ENCODE results near the gene SLC18A2. TPM values are rescaled to one million over a fixed set of nuclear protein-coding genes. Genes with fewer than 3 reads are reported as not detected.
"Not testable (repeated sequence)": the region's sequence is repeated elsewhere in the genome, so short reads cannot be mapped to it uniquely, and the experiment has no call there.

SLC18A2 gene
- polyA plus RNA-seq, 2 of the 4 experiments (the other 2 are of a cell fraction), result 0.03 to 0.09 TPM

- WGBS (ENCODE audit: missing lambda C conversion rate), result 94% methylated on average over 3 of the region's 3 CpGs
- not testable (repeated sequence) for DNase-seq (ENCODE audit: low read depth in 1 of 2, low spot score in 1 of 2)
- CTCF ChIA-PET, result interaction anchor here (1.2 to 1.9 kb wide), 2 partner anchors 15 to 87 kb away, joined by 6 to 7 read pairs; no protein-coding TSS in a partner anchor
These were observed 62.5 kb downstream of the SLC18A2 start for GRCh38 chr10:117303451-117303850.

DNA sequence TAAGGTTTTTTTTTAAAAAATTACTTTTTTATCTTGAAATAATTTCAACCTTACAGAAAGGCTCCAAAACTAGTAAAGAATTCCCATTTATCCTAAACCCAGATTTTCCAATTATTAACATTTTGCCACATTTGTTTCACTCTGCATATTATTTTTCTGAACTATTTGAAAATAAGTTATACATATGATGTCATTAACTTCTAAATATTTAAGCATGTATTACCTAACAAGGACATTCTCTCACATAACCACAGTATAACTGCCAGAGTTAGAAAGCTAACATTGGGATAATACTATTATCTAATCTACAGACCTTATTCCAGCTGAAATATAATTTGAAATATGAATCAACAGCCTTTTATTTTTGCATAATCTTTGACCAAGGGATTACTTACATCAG, 65.8 kb downstream of the SLC18A2 start:
- no peak for ATAC-seq
- TF ChIP-seq EHMT2 (IDR thresholded peaks at IDR 0.05; ENCODE audit: low read depth), result no peak
- no peak for TF ChIP-seq MYC (IDR thresholded peaks at IDR 0.05; ENCODE audit: borderline replicate concordance, low read length)
- no peak for TF ChIP-seq HEYL (CRISPR knock-in tag; IDR thresholded peaks at IDR 0.05)
- no peak for TF ChIP-seq MAZ (IDR thresholded peaks at IDR 0.05; ENCODE audit: borderline replicate concordance, low read depth, low read length)
- TF ChIP-seq, protein P1, sequence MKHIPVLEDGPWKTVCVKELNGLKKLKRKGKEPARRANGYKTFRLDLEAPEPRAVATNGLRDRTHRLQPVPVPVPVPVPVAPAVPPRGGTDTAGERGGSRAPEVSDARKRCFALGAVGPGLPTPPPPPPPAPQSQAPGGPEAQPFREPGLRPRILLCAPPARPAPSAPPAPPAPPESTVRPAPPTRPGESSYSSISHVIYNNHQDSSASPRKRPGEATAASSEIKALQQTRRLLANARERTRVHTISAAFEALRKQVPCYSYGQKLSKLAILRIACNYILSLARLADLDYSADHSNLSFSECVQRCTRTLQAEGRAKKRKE (CRISPR knock-in tag; IDR thresholded peaks at IDR 0.05; ENCODE audit: low read depth), result no peak
- TF ChIP-seq, protein P2, sequence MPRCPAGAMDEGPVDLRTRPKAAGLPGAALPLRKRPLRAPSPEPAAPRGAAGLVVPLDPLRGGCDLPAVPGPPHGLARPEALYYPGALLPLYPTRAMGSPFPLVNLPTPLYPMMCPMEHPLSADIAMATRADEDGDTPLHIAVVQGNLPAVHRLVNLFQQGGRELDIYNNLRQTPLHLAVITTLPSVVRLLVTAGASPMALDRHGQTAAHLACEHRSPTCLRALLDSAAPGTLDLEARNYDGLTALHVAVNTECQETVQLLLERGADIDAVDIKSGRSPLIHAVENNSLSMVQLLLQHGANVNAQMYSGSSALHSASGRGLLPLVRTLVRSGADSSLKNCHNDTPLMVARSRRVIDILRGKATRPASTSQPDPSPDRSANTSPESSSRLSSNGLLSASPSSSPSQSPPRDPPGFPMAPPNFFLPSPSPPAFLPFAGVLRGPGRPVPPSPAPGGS (IDR thresholded peaks at IDR 0.05), result no peak
- TF ChIP-seq CBX2 (IDR thresholded peaks at IDR 0.05; ENCODE audit: borderline replicate concordance, low read depth), result no peak
- H3K27ac ChIP-seq, result no peak overlapping the region
- no peak for DNase-seq (ENCODE audit: low read depth in 1 of 2, low spot score in 1 of 2)
- H3K9me3 ChIP-seq, result peaks cover 8% of the 10 kb centered on the region; the same call in 1 of the 3 replicates
- H3K4me3 ChIP-seq, result no peak overlapping the region
- no peak overlapping the region for H3K4me2 ChIP-seq
- peaks cover 1% of the 10 kb centered on the region; the same call in 1 of the 3 replicates for H3K4me1 ChIP-seq
- CTCF ChIA-PET, result interaction anchor here (4.3 kb wide), 1 partner anchor 13 kb away, joined by 25 read pairs; no protein-coding TSS in a partner anchor
- POLR2A ChIA-PET, result no interaction called here
- no peak for FAIRE-seq

More at GRCh38 chr10:117303451-117303850, 62.5 kb downstream of the SLC18A2 start:
- peak; percentile 51 for TF ChIP-seq ZFP36 (IDR thresholded peaks at IDR 0.05; ENCODE audit: borderline replicate concordance, partially characterized antibody)
- ATAC-seq, FAIRE-seq, H3K4me2 ChIP-seq, H3K4me1 ChIP-seq, POLR2A ChIA-PET, H3K4me3 ChIP-seq, H3K27ac ChIP-seq, H3K9me3 ChIP-seq: not testable (repeated sequence)

DNA sequence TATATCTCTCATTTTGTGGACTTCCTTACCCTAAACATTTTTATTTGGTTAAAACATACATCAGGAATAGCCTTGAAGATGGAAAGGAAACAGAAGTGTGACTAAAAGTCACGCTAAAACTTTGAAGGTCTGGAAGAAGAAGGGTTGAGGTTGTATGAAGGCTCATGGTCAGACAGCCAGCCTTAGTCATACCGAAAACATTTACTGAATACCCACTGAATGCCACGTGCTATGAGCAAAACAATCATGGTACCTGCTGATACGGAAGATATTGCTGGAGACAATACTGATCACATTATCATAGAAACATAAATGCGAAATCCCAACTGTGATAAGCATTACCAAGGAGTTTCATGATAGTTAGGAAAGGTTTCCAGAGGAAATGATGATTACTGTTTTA, 70.3 kb downstream of the SLC18A2 start:
- CTCF ChIA-PET, result interaction anchor here (10.1 kb wide), 1 partner anchor 95 kb away, joined by 221 read pairs; no protein-coding TSS in a partner anchor
- no peak overlapping the region for H3K4me2 ChIP-seq

GRCh38 chr10:117312430-117312829, 71.5 kb downstream of the SLC18A2 start:
- DNase-seq (ENCODE audit: low read depth in 1 of 2, low spot score in 1 of 2) (no peak), ATAC-seq (no peak), FAIRE-seq (no peak)
- H3K27ac ChIP-seq, result no peak overlapping the region
- CTCF ChIA-PET, result interaction anchor here (10.1 kb wide), 1 partner anchor 96 kb away, joined by 221 read pairs; no protein-coding TSS in a partner anchor
- peaks cover 17% of the 10 kb centered on the region; the same call in 1 of the 3 replicates for H3K4me1 ChIP-seq
- no peak overlapping the region for H3K4me2 ChIP-seq
- H3K9me3 ChIP-seq, result no peaks in the 10 kb centered on the region
- POLR2A ChIA-PET, result no interaction called here
- 89% methylated on average over 4 of the region's 4 CpGs for WGBS (ENCODE audit: missing lambda C conversion rate)
- no peak overlapping the region for H3K4me3 ChIP-seq
- TF ChIP-seq HDAC2 (IDR thresholded peaks at IDR 0.05) (no peak), ZC3H11A (IDR thresholded peaks at IDR 0.05) (no peak), MYC (IDR thresholded peaks at IDR 0.05; ENCODE audit: borderline replicate concordance, low read length) (no peak), ELK1 (IDR thresholded peaks at IDR 0.05; ENCODE audit: low read depth, low read length) (no peak), TFCP2L1 (CRISPR knock-in tag; IDR thresholded peaks at IDR 0.05) (no peak), HEYL (CRISPR knock-in tag; IDR thresholded peaks at IDR 0.05) (no peak), REST (IDR thresholded peaks at IDR 0.05) (no peak), KDM5A (IDR thresholded peaks at IDR 0.05) (no peak), RCOR1 (IDR thresholded peaks at IDR 0.05; ENCODE audit: low read depth, low read length) (no peak), HOXB13 (CRISPR knock-in tag; IDR thresholded peaks at IDR 0.05; ENCODE audit: low read depth) (no peak), NFE2L2 (conservative IDR thresholded peaks at IDR 0.05; ENCODE audit: low read length) (no peak), FOSB (CRISPR knock-in tag; IDR thresholded peaks at IDR 0.05) (no peak), CBX2 (IDR thresholded peaks at IDR 0.05; ENCODE audit: borderline replicate concordance, low read depth) (no peak)
- TF ChIP-seq, protein P3, sequence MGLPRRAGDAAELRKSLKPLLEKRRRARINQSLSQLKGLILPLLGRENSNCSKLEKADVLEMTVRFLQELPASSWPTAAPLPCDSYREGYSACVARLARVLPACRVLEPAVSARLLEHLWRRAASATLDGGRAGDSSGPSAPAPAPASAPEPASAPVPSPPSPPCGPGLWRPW (IDR thresholded peaks at IDR 0.05), result no peak
- TF ChIP-seq, protein P2 (IDR thresholded peaks at IDR 0.05), result no peak

More for the DNA sequence above, 70.3 kb downstream of the SLC18A2 start:
- Histone ChIP-seq H3K4me1 (peaks cover 17% of the 10 kb centered on the region; the same call in 1 of the 3 replicates), H3K9me3 (no peaks in the 10 kb centered on the region), H3K4me3 (no peak overlapping the region), H3K27ac (no peak overlapping the region)
- peak; percentile 18 for FAIRE-seq
- POLR2A ChIA-PET, result no interaction called here
- no peak for ATAC-seq
- DNase-seq (ENCODE audit: low read depth in 1 of 2, low spot score in 1 of 2), result no peak
- TF ChIP-seq RCOR1 (IDR thresholded peaks at IDR 0.05; ENCODE audit: low read depth, low read length) (no peak), NFE2L2 (conservative IDR thresholded peaks at IDR 0.05; ENCODE audit: low read length) (no peak), POLR2AphosphoS2 (conservative IDR thresholded peaks at IDR 0.05; ENCODE audit: low read length) (no peak), FOSB (CRISPR knock-in tag; IDR thresholded peaks at IDR 0.05) (no peak)
- 92% methylated on average over 5 of the region's 5 CpGs for WGBS (ENCODE audit: missing lambda C conversion rate)

Data from A549 (cell line).